Activated CD4-positive, alpha-beta T cell treated with anti-CD3 and anti-CD28 coated beads for 4 hours (primary cell): ENCODE data around the gene ZMAT3.

Source experiments
- DNase-seq, 2 donors: peaks; one replicate each; pipeline ENCODE4 v3.0.0-alpha.2; 2020

ZMAT3 gene

DNA sequence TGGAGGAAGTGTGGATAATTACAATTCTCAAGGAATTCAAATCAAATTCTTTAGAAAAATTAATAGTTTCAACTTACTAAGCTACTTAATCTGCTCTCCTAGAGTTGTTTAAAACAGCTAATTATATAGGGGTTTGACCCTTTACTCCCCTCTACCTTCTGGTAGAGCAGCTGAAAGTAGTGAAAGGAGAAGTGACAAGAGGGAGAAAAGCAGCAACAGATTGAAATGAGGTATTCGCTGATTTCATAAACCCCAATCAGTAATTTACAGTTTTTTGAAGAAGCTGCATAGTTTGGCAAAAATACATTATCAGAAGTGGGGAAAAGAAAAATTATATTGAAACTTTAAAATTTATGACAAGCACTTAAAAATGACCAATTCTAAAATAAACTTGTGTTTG, 52.8 kb downstream of the ZMAT3 start:
- DNase-seq, result no peak

DNA sequence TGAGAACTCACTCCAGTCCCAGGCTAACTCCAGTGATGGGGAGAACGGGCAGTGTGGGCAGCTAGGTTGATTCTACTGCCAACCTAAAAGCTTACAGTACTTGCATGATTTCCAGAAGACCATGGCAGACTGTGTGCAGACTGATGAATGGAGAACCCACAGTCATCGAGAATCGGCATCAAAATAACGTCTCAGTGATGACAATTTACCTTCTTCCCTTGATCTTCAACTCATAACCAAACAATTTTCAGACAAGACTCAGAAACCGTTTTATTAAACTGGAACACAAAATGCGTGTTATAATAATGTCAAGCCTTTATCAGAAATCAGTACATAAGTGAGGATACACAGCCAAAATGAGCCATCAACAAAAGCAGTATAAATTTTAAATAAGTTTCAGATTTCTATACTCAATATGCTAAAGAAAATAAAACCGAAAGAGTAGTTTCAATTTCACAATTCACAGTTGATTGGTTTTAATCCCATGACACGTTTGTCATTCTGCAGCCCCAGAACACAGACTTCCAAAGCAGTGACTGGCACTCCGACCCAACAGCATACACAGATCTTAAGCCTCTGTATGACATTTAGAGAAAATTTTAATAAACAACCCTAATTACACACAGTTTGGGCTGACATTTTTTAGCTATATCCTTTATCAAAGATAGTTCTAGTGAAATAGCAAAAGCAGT, 54.5 kb downstream of the ZMAT3 start:
- DNase-seq, result no peak

DNA sequence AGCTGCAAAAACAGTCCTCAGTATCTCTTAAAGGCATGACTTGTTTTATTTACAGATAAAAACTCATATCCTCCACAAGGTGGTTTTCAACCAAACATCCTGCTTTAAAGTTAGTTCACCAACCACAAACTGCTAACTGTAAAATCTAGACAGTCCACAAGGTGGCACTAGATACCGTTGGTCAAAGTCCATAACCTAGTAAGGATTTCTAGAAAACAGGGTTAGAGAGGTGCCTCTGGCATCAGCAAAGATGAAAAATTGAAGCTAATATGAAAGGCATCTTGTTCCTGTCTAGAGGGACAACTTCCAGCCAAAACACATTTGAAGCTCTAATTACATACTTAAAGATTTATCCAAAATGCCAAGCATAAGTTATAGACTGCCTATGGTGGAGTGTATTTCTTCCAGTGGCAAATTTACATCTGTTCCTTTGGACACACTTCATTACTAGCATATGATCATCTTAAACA, 56.0 kb downstream of the ZMAT3 start:
- DNase-seq, result peak; percentile 47 to 78

DNA sequence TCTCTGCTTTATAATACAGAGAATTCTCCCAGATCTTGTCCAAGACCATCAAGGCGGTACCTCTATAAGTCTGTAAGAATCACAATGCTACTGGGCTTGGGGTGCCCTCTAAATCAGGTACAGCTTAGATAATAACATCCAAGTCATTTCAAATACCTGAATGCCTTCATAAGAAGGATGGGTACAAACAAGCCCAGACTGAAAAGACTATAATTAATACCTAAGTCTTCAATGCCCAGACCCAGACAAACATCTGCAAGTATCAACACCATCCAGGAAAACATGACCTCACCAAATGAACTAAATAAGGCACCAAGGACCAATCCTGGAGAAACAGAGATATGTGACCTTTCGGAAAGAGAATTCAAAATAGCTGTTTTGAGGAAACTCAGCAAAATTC, 65.9 kb downstream of the ZMAT3 start:
- DNase-seq, result no peak

DNA sequence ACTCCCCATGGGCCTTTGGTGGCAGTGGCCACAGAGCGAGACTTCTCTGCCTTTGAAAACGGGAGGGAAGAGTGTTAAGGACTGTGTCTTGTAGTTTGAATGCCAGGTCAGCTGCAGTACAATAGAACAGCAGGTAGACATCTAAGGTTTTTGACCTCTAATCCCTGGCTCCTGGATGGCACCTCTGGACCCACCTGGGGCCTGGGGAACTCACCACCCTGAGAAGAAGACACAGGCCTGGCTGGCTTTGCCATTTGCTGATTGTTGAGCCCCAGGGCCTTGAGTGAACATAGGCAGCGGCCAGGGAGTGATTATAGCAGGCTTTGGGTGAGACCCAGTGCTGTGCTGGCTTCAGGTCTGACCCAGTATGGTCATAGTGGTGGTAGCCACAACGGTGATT, 66.4 kb downstream of the ZMAT3 start:
- DNase-seq, result no peak

DNA sequence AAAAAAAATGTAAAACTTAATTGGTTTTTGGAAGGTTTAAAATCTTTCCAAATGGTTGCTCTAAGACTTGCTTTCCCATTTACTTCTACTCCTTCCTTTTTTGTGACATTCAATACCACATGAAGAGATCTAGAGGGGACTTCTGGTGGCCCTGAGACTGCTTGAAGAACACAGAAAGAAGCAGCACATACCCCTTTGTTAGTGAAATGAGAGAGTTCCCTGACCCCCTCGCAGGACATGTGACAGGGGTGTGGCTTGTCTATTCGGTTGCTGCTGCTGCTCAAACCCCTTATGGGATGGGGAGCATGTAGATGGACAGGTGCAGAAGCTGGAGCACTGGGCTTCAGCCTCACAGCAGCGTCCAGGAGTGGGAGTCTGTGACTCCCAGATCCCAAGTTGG, 71.0 kb downstream of the ZMAT3 start:
- no peak for DNase-seq

DNA sequence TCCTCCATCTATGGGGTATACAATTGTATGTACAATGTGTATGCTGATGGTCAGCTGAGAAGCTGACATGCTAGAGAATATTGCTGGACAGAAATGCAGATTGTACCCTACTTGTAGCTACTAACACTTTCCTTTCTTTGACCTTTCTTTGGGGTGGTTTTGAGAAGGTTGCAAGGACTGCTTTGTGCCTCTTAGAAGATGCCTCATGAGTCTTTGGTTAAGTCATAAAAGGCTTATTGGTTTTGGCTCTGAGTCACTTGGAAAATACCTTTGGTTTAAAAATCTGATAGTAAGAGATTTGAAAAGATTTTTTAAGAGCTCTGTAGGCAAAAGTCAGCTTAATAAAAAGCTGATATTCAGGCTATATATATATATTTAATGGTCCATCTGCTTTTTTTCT, 71.5 kb downstream of the ZMAT3 start:
- no peak for DNase-seq

DNA sequence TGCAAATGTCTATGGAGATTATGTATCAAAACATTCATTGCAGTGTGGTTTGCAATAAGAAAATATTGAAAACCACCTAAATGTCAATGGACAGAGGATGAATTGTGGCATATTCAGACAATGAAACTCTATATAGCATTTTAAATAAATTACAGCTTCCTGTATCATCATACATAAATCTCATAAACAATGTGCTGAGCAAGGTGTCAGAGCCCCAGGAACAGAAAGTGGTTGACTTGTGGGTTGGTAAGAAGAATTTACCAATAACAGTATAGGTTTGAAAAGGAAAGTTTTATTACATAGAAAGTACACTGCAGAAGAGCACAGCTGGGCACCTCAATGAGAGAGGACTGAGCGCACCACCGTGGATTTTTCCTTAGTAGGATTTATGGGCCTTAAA, 75.2 kb downstream of the ZMAT3 start:
- DNase-seq, result no peak

DNA sequence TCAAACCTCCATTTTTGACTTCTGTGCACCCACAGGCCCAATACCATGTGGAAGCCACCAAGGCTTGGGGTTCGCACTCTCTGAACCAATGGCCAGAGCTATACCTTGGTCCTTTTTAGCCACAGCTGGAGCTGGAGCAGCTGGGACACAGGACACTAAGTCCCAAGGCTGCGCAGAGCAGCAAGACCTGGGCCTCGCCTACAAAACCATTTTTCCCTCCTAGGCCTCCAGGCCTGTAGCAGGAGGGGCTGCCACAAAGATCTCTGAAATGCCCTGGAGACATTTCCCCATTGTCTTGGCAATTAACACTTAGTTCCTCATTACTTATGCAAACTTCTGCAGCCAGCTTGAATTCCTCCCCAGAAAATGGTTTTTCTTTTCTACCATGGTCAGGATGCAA, 81.3 kb downstream of the ZMAT3 start:
- no peak for DNase-seq

DNA sequence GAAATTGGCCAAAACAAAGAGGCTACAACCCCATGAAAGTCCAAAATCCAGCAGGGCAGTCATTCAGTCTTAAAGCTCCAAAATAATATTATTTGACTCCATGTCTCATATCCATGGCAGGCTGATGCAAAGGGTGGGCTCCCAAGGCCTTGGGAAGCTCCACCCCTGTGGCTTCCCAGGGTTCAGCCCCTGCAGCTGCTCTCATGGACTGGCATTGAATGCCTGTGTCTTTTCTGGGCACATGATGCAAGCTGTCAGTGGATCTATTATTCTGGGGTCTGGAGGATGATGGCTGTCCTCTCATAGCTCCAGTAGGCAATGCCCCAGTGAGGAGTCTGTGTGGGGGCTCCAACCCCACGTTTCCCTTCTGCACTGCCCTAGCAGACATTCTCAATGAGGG, 81.8 kb downstream of the ZMAT3 start:
- DNase-seq, result no peak

DNA sequence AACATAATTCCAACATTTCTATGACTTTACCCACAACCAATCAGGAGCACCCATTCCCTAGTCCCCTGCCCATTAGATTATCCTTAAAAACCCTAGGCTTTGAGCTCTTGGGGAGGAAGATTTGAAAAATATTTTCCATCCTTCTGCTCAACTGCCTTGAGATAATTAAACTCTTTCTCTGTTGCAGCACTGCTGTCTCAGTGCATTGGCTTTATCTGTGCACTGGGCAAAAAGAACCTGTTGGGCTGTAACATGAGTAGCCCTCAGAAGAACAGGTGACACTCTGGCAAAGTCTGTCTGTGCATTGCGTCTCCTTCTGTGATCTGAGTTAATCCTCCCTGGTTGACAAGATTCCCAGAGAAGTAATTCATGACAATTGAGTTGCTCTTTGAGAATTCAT, 83.9 kb downstream of the ZMAT3 start:
- no peak for DNase-seq

DNA sequence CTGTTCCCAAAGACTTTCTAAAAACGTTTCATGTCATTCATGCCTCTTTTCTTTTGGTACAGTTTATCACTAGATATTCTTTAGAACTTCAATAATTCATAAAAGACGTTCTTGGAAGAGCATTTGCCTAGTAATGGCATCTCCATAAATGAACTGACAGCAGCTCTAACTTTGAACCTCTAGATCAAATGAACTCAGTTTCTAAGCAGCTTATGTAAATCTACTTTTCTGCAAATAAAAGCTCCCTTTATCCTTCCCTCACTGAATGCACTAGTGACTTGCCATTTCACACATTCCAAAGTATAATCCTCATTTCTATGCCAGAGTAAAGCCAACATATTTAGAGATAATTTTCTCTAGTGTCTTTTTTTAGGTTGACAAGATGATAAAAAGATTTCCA, 85.2 kb downstream of the ZMAT3 start:
- no peak for DNase-seq

DNA sequence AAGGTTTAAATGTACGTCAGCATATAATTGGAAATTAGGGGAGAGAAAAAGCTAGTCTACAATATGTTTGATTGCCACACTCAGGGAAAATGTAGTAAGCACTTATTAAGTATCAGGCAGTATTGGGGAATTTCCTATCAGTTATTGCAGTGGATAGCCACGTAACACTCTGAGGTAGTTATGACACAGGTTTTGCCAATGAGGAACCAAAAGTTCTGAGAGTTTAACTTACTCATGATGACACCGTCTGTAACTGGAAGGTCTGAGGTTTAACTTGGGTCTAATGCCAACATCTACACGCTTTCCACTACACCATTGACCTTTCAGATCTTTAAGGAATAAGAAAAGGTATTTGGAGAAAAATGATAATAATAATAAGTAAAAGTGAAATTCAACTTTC, 89.5 kb downstream of the ZMAT3 start:
- DNase-seq, result no peak

DNA sequence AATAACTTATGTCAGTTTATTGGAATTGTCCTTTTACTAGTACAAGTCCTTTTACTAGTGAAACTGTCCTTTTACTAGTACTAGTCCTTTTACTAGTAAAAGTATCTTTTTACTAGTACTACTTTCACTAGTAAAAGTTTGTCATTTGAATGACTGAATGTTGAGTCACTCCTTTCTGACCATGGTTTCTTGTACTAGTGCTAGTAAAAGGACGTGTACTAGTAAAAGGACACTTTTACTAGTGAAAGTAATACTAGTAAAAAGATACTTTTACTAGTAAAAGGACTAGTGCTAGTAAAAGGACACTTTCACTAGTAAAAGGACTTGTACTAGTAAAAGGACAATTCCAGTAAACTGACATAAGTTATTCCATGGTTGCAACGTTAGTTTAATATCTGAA, 96.3 kb downstream of the ZMAT3 start:
- DNase-seq, result no peak

DNA sequence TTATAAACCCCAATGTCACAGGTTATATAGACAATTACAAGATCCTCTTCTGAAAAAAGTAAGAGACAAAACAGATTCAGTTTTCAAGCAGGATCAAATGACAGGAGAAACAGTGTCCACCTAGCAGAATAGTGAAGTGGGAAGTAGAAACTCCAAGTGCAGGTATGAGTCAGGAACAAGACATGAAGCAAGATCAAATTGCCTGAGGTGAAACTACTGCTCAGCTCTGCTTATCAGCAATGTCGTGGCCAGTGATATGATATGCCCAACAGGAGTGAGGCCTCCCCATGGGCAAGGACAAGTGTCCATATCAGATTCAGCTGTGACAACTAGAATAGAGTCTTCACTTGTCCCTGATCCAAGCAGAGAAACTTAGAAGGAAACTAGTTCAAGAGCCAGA, 100.0 kb downstream of the ZMAT3 start:
- no peak for DNase-seq

DNA sequence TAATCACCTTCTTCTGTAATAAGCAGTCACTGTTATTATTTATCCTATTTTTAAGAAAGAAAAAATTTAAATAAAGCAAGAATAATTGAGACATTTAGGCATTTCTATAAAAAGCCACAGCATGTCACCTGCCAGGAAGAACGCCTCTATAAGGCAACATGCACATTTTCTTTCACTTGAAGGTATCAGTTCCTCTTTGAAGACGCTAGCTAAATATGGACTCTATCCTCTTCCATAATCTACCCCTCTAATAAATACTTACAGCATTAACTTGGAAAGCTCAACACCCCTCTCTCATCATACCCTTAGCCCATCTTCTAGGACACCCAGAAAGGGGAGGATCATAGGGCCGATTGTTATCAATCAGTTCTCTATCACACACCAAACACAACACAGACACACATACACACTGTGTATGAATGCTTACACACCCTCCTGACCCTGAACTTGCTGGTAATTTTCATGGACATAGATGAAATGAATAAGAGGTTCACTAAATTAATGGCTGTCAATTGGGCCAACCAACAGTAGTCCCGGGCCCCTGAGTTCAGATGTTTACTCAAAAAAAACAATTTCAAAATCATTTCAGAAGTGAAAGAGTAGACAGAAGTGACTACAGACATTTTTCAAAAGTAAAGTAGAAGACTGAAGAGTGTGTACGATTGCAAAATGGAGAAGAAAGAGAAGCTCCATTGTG, 102.5 kb downstream of the ZMAT3 start:
- DNase-seq, result no peak
